WTC11 (cell line): ENCODE measurements around the gene LITAFD.

Experiments
- FOXJ3 ChIP-seq: sonication (generic); formaldehyde crosslinking; IDR thresholded peaks from 2 replicates; pipeline ENCODE4 v1.9.0; 2021; ENCODE audit warnings: missing genetic modification reagents, mild to moderate bottlenecking, borderline replicate concordance
- GABPB1 ChIP-seq: sonication (generic); formaldehyde crosslinking; IDR thresholded peaks from 2 replicates; pipeline ENCODE4 v1.8.1; 2023; ENCODE audit warnings: mild to moderate bottlenecking, missing genetic modification reagents
- KAT7 ChIP-seq: sonication (generic); formaldehyde crosslinking; IDR thresholded peaks from 2 replicates; pipeline ENCODE4 v1.8.1; 2023; ENCODE audit warnings: missing genetic modification reagents, mild to moderate bottlenecking, borderline replicate concordance
- MYBL2 ChIP-seq: sonication (generic); formaldehyde crosslinking; IDR thresholded peaks from 2 replicates; pipeline ENCODE4 v1.8.1; 2023; ENCODE audit warnings: mild to moderate bottlenecking, moderate library complexity, missing genetic modification reagents
- TF ChIP-seq, protein P1 (sequence below): sonication (generic); formaldehyde crosslinking; IDR thresholded peaks from 2 replicates; pipeline ENCODE4 v1.8.1; 2023; ENCODE audit warnings: mild to moderate bottlenecking, missing genetic modification reagents
- TF ChIP-seq, protein P2 (sequence below): sonication (generic); formaldehyde crosslinking; IDR thresholded peaks from 2 replicates; pipeline ENCODE4 v1.8.0; 2023; ENCODE audit warnings: missing genetic modification reagents
- TF ChIP-seq, protein P3 (sequence below): fragments of 200-600 bp; IDR thresholded peaks from 2 replicates; pipeline ENCODE4 v1.8.0; 2022; ENCODE audit warnings: antibody characterized with exemption

DNA sequence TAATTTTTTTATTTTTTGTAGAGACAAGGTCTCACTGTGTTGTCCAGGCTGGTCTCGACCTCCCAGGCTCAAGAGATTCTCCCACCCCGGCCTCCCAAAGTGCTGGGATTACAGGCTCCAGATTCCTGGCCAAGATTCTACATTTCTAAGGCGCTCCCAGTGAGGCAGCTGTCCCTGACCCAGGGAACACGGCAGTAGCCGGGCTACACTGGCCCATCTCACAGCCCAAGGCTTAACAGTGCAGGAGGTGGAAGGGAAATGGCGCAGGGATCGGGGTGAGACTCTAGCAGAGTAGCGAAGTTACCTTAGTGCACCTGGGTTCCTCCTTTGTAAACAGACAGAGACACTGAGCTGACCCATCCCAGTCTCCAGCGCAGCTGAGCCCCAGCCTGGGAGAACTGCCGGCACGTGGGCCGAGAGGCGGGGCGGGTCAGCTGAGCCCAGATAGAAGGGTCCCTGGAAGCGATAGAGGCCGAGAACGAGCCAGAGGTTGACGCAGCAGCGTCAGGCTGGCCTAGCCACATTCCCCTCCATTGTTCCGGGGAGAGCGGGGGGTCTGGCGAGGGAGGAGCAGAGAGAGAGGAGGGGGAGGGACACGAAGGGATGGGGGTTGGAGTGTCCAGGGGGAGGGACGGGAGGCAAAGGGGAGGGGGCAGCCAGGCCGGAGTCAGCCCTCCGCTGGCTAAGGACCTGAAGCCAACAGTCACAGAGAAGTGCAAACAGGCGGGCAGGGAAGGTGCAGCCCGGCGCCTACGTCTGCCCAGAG lies 15.8 kb upstream of the LITAFD start:
- TF ChIP-seq, protein P1, sequence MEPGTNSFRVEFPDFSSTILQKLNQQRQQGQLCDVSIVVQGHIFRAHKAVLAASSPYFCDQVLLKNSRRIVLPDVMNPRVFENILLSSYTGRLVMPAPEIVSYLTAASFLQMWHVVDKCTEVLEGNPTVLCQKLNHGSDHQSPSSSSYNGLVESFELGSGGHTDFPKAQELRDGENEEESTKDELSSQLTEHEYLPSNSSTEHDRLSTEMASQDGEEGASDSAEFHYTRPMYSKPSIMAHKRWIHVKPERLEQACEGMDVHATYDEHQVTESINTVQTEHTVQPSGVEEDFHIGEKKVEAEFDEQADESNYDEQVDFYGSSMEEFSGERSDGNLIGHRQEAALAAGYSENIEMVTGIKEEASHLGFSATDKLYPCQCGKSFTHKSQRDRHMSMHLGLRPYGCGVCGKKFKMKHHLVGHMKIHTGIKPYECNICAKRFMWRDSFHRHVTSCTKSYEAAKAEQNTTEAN (CRISPR knock-in tag): no peak
- TF ChIP-seq, protein P2, sequence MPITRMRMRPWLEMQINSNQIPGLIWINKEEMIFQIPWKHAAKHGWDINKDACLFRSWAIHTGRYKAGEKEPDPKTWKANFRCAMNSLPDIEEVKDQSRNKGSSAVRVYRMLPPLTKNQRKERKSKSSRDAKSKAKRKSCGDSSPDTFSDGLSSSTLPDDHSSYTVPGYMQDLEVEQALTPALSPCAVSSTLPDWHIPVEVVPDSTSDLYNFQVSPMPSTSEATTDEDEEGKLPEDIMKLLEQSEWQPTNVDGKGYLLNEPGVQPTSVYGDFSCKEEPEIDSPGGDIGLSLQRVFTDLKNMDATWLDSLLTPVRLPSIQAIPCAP: no peak
- TF ChIP-seq FOXJ3 (CRISPR knock-in tag) (no peak), MYBL2 (no peak), KAT7 (CRISPR knock-in tag) (no peak), GABPB1 (CRISPR knock-in tag) (peak; percentile 63)
- TF ChIP-seq, protein P3, sequence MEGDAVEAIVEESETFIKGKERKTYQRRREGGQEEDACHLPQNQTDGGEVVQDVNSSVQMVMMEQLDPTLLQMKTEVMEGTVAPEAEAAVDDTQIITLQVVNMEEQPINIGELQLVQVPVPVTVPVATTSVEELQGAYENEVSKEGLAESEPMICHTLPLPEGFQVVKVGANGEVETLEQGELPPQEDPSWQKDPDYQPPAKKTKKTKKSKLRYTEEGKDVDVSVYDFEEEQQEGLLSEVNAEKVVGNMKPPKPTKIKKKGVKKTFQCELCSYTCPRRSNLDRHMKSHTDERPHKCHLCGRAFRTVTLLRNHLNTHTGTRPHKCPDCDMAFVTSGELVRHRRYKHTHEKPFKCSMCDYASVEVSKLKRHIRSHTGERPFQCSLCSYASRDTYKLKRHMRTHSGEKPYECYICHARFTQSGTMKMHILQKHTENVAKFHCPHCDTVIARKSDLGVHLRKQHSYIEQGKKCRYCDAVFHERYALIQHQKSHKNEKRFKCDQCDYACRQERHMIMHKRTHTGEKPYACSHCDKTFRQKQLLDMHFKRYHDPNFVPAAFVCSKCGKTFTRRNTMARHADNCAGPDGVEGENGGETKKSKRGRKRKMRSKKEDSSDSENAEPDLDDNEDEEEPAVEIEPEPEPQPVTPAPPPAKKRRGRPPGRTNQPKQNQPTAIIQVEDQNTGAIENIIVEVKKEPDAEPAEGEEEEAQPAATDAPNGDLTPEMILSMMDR: no peak
